ENCODE data around the gene PROZ.

- TF ChIP-seq, protein P1, sequence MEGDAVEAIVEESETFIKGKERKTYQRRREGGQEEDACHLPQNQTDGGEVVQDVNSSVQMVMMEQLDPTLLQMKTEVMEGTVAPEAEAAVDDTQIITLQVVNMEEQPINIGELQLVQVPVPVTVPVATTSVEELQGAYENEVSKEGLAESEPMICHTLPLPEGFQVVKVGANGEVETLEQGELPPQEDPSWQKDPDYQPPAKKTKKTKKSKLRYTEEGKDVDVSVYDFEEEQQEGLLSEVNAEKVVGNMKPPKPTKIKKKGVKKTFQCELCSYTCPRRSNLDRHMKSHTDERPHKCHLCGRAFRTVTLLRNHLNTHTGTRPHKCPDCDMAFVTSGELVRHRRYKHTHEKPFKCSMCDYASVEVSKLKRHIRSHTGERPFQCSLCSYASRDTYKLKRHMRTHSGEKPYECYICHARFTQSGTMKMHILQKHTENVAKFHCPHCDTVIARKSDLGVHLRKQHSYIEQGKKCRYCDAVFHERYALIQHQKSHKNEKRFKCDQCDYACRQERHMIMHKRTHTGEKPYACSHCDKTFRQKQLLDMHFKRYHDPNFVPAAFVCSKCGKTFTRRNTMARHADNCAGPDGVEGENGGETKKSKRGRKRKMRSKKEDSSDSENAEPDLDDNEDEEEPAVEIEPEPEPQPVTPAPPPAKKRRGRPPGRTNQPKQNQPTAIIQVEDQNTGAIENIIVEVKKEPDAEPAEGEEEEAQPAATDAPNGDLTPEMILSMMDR (IDR thresholded peaks at IDR 0.05): no peak
- TF ChIP-seq USF1 (IDR thresholded peaks at IDR 0.05; ENCODE audit: borderline replicate concordance, low read depth) (no peak), SIN3A (IDR thresholded peaks at IDR 0.05; ENCODE audit: borderline replicate concordance, low read depth, low read length) (no peak), RAD21 (IDR thresholded peaks at IDR 0.05; ENCODE audit: low read length) (no peak)
- TF ChIP-seq, protein P2, sequence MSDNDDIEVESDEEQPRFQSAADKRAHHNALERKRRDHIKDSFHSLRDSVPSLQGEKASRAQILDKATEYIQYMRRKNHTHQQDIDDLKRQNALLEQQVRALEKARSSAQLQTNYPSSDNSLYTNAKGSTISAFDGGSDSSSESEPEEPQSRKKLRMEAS (IDR thresholded peaks at IDR 0.05; ENCODE audit: low read depth): no peak
Observed at GRCh38 chr13:113109151-113110047, 49.0 kb upstream of the PROZ start.

Measured in SK-N-SH (cell line).